Measurements from ENCODE around the gene TTLL8. TPM values are rescaled to one million over a fixed set of nuclear protein-coding genes. Genes with fewer than 3 reads are reported as not detected.

TTLL8 gene
- total RNA-seq, 4 donors from 2014 or later: not detected

DNA sequence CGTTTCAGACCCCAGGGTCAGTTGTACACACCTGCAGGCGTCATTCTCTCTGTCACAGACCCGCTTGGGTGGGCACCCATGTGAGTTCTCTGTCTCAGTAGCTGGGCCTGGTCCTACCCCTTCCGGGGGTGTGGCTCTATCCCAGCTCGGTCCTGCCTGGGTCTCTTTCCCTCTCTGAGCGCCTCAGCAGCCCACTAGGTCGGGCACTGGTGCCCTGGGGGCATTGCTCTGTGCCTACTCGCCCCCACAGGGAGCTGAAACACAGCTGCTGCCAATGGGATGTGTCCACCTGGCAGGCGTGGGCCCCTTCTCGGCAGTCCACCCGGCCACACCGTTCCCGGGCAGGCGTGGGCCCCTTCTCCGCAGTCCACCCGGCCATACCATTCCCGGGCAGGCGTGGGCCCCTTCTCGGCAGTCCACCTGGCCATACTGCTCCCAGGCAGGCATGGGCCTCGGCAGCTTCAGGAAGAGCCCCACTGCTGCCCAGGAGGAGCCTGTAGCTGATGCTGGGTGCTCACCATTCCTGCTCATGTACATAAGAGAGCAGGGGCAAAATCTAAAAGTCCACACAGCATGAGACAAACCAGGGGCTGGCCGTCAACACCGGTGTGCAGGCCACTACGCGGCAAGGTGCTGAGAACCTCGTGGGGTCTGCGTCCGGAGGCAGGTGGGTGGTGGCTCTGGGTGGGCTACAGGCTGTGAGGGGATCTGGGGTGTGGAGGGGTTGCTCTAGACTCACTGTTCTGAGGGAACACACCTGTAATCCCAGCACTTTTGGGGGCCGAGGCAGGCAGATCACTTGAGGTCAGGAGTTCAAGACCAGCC lies 14.8 kb upstream of the TTLL8 start:
- Histone ChIP-seq H3K4me1 (peaks cover 0 to 14% (median 0%) of the 10 kb centered on the region in 3 donors), H3K4me3 (no peak overlapping the region), H3K27ac (no peak overlapping the region), H3K9me3 (no peaks in the 10 kb centered on the region), H3K27me3 (peaks cover 0 to 42% (median 0%) of the 10 kb centered on the region in 4 donors), H3K36me3 (no peaks in the 10 kb centered on the region)
- no peak for TF ChIP-seq POLR2A (IDR thresholded peaks at IDR 0.05)
- TF ChIP-seq, protein P1, sequence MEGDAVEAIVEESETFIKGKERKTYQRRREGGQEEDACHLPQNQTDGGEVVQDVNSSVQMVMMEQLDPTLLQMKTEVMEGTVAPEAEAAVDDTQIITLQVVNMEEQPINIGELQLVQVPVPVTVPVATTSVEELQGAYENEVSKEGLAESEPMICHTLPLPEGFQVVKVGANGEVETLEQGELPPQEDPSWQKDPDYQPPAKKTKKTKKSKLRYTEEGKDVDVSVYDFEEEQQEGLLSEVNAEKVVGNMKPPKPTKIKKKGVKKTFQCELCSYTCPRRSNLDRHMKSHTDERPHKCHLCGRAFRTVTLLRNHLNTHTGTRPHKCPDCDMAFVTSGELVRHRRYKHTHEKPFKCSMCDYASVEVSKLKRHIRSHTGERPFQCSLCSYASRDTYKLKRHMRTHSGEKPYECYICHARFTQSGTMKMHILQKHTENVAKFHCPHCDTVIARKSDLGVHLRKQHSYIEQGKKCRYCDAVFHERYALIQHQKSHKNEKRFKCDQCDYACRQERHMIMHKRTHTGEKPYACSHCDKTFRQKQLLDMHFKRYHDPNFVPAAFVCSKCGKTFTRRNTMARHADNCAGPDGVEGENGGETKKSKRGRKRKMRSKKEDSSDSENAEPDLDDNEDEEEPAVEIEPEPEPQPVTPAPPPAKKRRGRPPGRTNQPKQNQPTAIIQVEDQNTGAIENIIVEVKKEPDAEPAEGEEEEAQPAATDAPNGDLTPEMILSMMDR (IDR thresholded peaks at IDR 0.05): no peak
- WGBS, 2 donors: 77 to 87% methylated on average over 10 to 21 of the region's 28 CpGs
- no peak for DNase-seq
- intact Hi-C loops (cut with DNase I): no loop called here

DNA sequence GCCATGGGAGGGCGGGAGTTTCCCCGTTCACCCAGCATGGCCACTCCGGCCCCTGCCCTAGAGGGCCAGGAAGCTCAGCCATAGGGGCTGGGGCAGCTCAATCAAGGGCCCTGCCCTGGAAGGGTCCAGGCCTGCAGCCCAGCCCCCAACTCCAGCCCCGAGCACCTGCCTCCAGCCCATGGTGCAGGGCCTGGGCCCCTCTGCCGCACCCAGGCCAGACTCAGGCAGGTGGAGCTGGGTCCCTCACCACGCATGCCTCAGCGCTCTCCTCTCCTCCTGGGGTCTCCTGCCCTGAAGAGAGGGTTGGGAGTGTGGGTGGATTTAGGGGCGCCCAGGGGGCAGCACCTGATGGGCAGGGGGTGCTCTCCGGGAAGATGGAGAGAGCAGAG lies 14.1 kb upstream of the TTLL8 start:
- TF ChIP-seq POLR2A (IDR thresholded peaks at IDR 0.05): no peak
- TF ChIP-seq, protein P1 (IDR thresholded peaks at IDR 0.05): no peak
- intact Hi-C loops (cut with DNase I): no loop called here
- Histone ChIP-seq H3K9me3 (no peaks in the 10 kb centered on the region), H3K36me3 (no peaks in the 10 kb centered on the region), H3K27ac (no peak overlapping the region), H3K27me3 (peaks cover 0 to 42% (median 0%) of the 10 kb centered on the region in 4 donors), H3K4me1 (peaks cover 0 to 14% (median 0%) of the 10 kb centered on the region in 3 donors), H3K4me3 (no peak overlapping the region)
- DNase-seq: no peak
- WGBS, 2 donors: 85% methylated on average over 5 of the region's 9 CpGs; no CpG with 5 or more reads in 1 of the 2 donors

DNA sequence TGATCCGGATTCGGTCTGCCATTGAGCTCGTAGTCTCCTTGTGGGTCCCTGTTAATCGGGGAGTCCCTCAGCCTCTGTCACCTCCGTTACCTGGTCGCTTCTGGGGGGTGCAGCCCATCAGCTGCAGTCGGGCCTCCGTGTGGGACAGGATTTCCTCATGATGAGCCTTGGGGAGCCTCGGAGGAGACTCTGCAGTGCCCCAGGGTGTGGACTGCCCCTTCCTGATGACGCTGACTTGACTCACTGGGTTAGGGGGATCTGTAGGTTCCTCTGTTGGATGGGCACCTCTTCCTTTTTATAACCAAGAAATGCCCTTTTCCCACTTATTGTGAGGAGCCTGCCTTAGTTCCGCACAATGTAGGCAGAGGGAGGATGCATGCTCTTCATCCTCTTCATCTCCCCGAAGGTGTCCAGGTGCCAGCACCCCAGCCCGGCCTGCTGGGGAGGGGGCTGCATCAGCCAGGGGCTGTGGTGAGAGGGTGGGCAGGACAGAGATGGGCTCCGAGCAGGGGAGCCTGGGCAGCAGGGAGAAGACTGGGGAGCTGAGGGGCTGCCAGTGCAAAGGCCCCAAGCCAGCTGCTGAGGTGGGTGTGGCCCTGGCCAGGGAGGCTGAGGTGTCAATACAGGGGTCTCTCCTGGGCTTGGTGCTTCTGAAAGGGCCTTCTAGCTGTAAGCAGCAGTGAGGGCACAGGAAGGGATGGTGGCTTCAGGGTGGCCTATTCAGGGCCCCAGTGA lies 13.5 kb upstream of the TTLL8 start:
- no peak for DNase-seq
- TF ChIP-seq POLR2A (IDR thresholded peaks at IDR 0.05): no peak
- TF ChIP-seq, protein P1 (IDR thresholded peaks at IDR 0.05): no peak
- Histone ChIP-seq H3K27me3 (peaks cover 0 to 42% (median 0%) of the 10 kb centered on the region in 4 donors), H3K4me1 (peaks cover 0 to 14% (median 0%) of the 10 kb centered on the region in 3 donors), H3K36me3 (no peaks in the 10 kb centered on the region), H3K27ac (no peak overlapping the region), H3K4me3 (no peak overlapping the region), H3K9me3 (no peaks in the 10 kb centered on the region)
- 91% methylated on average over 8 of the region's 14 CpGs; no CpG with 5 or more reads in 1 of the 2 donors for WGBS, 2 donors
- intact Hi-C loops (cut with DNase I): no loop called here

DNA sequence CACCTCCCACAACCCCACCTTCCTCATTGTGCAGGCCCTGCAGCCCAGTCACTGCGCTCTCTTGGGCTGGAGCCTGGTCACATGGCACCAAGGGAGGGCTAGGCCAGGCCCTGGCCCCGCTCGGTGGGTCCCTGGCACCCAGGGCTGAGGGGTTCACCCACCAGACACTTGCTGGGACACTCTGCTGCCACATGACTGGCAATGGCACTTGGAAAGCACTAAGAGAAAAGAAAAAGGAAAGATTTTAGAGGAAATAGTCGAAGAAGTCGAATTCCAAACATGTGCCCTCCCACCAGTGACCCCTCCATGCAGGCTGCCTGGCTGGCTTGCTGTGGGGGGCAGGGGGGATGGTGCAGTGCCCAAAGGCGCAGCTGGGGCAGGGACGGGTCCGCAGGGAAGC lies 12.3 kb upstream of the TTLL8 start:
- no peak for DNase-seq
- intact Hi-C loops (cut with DNase I): no loop called here
- no peak for TF ChIP-seq POLR2A (IDR thresholded peaks at IDR 0.05)
- H3K27ac ChIP-seq: no peak overlapping the region
- H3K4me3 ChIP-seq: no peak overlapping the region
- no peaks in the 10 kb centered on the region for H3K36me3 ChIP-seq
- peaks cover 0 to 37% (median 0%) of the 10 kb centered on the region in 4 donors for H3K27me3 ChIP-seq
- no peaks in the 10 kb centered on the region for H3K9me3 ChIP-seq
- peaks cover 0 to 11% (median 0%) of the 10 kb centered on the region in 3 donors for H3K4me1 ChIP-seq
- 78 to 83% methylated on average over 5 to 6 of the region's 8 CpGs for WGBS, 2 donors

DNA sequence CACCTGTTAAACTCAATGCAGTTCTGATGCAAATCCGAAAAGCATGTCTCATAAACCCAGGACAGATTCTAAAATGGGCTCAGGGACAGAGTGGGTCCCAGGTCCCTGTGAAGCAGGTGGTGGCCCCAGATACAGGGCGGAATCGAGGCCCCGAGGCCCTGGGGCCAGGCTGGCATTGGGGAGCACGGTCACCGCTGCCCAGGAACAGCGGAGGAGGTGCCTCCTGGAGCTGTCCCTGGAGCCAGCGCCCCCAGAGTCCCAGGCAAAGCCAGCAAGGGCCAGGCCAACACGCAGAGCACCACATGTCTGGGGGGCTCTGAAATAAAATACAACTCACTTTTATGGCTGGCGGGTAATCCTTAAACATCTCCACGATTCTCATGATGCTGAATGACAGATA lies 10.0 kb upstream of the TTLL8 start:
- intact Hi-C loops (cut with DNase I): no loop called here
- peaks cover 0 to 47% (median 0%) of the 10 kb centered on the region in 4 donors for H3K27me3 ChIP-seq
- WGBS, 2 donors: 75 to 85% methylated on average over 4 to 10 of the region's 11 CpGs

More for the DNA sequence above, 10.0 kb upstream of the TTLL8 start:
- H3K27ac ChIP-seq: no peak overlapping the region
- no peak for TF ChIP-seq POLR2A (IDR thresholded peaks at IDR 0.05)
- TF ChIP-seq, protein P1 (IDR thresholded peaks at IDR 0.05): no peak
- no peaks in the 10 kb centered on the region for H3K4me1 ChIP-seq
- no peaks in the 10 kb centered on the region for H3K36me3 ChIP-seq
- no peak for DNase-seq
- H3K4me3 ChIP-seq: no peak overlapping the region
- H3K9me3 ChIP-seq: no peaks in the 10 kb centered on the region
